ENCODE results near the gene CTAGE8. TPM values are rescaled to one million over a fixed set of nuclear protein-coding genes. Genes with fewer than 3 reads are reported as not detected.
"Not testable (repeated sequence)": the region's sequence is repeated elsewhere in the genome, so short reads cannot be mapped to it uniquely, and the experiment has no call there.

The CTAGE8 gene, protein sequence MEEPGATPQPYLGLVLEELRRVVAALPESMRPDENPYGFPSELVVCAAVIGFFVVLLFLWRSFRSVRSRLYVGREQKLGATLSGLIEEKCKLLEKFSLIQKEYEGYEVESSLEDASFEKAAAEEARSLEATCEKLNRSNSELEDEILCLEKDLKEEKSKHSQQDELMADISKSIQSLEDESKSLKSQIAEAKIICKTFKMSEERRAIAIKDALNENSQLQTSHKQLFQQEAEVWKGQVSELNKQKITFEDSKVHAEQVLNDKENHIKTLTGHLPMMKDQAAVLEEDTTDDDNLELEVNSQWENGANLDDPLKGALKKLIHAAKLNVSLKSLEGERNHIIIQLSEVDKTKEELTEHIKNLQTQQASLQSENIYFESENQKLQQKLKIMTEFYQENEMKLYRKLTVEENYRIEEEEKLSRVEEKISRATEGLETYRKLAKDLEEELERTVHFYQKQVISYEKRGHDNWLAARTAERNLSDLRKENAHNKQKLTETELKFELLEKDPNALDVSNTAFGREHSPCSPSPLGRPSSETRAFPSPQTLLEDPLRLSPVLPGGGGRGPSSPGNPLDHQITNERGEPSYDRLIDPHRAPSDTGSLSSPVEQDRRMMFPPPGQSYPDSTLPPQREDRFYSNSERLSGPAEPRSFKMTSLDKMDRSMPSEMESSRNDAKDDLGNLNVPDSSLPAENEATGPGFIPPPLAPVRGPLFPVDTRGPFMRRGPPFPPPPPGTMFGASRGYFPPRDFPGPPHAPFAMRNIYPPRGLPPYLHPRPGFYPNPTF
- total RNA-seq (2012; rRNA removed) = 0.22 and 1.0 TPM in 2 replicates

DNA sequence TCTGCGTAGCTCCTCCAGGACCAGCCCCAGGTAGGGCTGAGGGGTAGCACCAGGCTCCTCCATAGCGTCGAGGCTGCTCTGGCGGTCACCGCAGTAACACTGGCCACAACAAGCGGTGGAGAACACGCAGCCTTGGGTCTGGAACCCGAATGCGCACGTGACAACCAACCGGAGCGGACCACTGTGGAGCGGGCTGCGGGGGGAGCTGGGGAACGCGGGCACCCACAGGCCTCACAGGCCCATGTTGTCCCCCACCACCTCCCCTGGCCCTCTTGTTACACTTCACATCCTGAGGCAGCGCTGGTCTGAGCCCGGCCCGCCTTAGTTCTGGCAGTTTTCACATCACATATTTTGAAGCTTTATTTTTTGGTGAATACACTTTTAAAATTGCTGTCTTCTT is at the start of gene CTAGE8:
Gene CTAGE8, minus strand, starts transcription at position 101 of the 400 bp plus-strand sequence. Its CDS starts 38 bp downstream, at position 63.
- not testable (repeated sequence) for H3K4me3 ChIP-seq (ENCODE audit: low read length); H3K36me3 ChIP-seq (ENCODE audit: insufficient read depth, low read length); H3K27me3 ChIP-seq (ENCODE audit: control insufficient read depth, insufficient read depth, low read length); H3K4me2 ChIP-seq (ENCODE audit: low read length); H3K9me3 ChIP-seq (replicated peaks; ENCODE audit: low read length); H3K9ac ChIP-seq (ENCODE audit: low read depth, low read length); H3K4me1 ChIP-seq (ENCODE audit: control insufficient read depth, insufficient read depth, low read length)

DNA sequence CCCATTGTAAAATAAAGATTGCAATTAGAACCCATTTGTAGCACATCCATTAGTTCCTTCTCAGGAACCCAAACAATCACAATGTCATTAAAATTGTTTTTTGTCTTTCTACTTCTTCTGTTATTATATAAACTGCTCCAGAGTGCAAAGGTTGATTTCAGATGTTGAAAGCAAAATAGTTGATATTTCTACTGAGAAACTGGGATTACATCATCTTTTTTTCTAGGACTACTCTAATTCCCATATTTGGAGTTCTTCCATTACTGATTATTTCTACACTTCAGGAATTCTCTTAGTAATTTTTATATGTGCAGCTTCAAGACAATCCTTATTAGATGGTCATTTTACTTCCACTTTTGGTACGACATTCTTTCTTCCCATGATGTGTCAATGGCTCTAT is 48.4 kb upstream of the CTAGE8 start:
- H3K9me3 ChIP-seq (replicated peaks; ENCODE audit: low read length); H3K27me3 ChIP-seq (ENCODE audit: control insufficient read depth, insufficient read depth, low read length); H3K4me3 ChIP-seq (ENCODE audit: low read length); H3K4me2 ChIP-seq (ENCODE audit: low read length); H3K4me1 ChIP-seq (ENCODE audit: control insufficient read depth, insufficient read depth, low read length); H3K9ac ChIP-seq (ENCODE audit: low read depth, low read length); H3K36me3 ChIP-seq (ENCODE audit: insufficient read depth, low read length): not testable (repeated sequence)

DNA sequence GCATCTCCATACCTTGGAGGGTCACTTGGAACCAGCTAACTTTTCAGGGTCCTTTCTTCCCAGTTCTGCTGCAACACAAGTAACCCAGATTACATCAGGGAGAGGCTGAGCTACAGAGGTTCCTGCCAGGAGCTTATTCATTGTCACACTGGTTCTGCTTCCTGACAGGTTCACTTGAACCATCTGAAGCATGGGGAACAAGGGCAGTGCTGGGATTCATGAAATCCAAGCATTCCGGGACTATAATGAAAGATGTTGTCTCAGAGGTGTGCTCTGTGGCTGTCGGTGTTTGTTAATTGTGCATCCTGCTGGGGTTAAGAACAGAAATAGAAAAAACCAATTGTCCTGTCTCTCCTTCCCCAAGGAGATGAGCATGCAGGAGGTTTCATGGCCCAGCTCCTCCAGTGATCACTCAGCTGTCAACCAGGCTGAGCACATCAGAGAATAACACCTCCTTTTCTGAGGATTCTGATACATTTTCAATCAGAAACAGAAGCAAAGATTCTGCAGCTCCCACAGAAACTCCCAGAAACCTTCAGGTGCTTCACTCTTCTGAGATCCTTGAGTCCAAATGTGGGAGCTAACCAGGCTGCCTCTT is 42.9 kb upstream of the CTAGE8 start, which contains the start of gene OR2A1:
Gene OR2A1, plus strand, starts transcription at position 548 of the 598 bp plus-strand sequence. CDS start 5,706 bp downstream, outside the sequence.
- H3K27me3 ChIP-seq (ENCODE audit: control insufficient read depth, insufficient read depth, low read length); H3K9ac ChIP-seq (ENCODE audit: low read depth, low read length); H3K36me3 ChIP-seq (ENCODE audit: insufficient read depth, low read length); H3K4me2 ChIP-seq (ENCODE audit: low read length); H3K4me1 ChIP-seq (ENCODE audit: control insufficient read depth, insufficient read depth, low read length); H3K4me3 ChIP-seq (ENCODE audit: low read length); H3K9me3 ChIP-seq (replicated peaks; ENCODE audit: low read length): not testable (repeated sequence)

DNA sequence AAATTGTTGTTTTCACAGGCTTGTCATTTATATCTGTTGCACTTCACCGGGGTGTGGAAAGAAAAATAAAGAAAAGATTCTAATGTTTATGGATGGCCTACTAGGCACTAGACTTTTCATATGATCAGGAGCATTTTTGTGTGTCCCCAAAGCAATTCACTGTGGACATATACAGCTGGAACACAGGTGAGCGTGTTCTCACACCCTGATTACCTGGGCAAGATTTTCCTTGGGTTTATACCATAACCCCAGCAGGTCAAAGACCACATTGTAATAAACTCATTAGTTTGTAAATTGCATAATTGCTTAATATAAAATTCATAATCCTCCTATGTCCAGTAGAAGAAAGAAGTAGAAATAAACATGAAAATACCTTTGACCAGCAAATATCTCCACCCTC is 42.1 kb upstream of the CTAGE8 start:
- H3K27me3 ChIP-seq (ENCODE audit: control insufficient read depth, insufficient read depth, low read length); H3K36me3 ChIP-seq (ENCODE audit: insufficient read depth, low read length); H3K4me1 ChIP-seq (ENCODE audit: control insufficient read depth, insufficient read depth, low read length); H3K4me3 ChIP-seq (ENCODE audit: low read length); H3K4me2 ChIP-seq (ENCODE audit: low read length); H3K9ac ChIP-seq (ENCODE audit: low read depth, low read length); H3K9me3 ChIP-seq (replicated peaks; ENCODE audit: low read length): not testable (repeated sequence)

DNA sequence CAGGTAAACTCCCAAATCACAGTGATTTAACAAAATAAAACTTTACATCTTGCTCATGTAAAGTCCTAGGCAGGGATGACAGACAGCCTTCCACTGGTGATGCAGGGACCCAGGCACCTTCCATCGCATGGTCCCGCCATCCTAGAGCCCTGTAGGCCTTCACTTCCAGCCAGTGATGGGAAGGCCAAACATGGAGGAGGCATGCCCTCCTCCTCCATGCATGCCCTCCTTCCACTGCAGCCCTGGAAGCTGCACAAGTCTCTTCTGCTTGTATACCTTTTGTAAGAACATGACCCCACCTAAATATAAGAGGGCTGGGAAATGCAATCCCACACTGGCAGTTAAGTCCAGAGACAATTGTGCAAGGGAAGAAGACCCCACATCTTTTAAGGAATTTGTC is 40.6 kb upstream of the CTAGE8 start:
- H3K4me1 ChIP-seq (ENCODE audit: control insufficient read depth, insufficient read depth, low read length); H3K9me3 ChIP-seq (replicated peaks; ENCODE audit: low read length); H3K4me3 ChIP-seq (ENCODE audit: low read length); H3K9ac ChIP-seq (ENCODE audit: low read depth, low read length); H3K36me3 ChIP-seq (ENCODE audit: insufficient read depth, low read length); H3K4me2 ChIP-seq (ENCODE audit: low read length); H3K27me3 ChIP-seq (ENCODE audit: control insufficient read depth, insufficient read depth, low read length): not testable (repeated sequence)

DNA sequence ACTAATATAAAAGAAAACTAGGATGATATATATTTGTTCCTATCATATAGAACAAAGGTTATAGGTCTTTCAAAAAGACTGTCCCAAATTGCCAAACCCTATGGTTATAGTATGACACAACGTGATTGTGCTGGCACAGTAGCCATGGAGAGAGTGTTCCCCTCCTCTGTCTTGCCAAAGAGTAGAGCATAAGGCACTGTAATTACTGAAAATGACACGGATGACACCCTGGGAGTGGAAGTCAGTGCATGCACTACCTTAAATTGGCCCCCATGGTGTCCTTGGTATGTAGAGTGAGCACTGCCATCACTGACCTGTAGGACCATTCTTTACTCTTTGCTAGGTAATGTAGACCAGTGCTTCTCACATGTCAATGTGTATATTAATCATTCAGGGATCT is 36.1 kb upstream of the CTAGE8 start:
- H3K9ac ChIP-seq (ENCODE audit: low read depth, low read length); H3K27me3 ChIP-seq (ENCODE audit: control insufficient read depth, insufficient read depth, low read length); H3K4me3 ChIP-seq (ENCODE audit: low read length); H3K4me2 ChIP-seq (ENCODE audit: low read length); H3K9me3 ChIP-seq (replicated peaks; ENCODE audit: low read length); H3K36me3 ChIP-seq (ENCODE audit: insufficient read depth, low read length); H3K4me1 ChIP-seq (ENCODE audit: control insufficient read depth, insufficient read depth, low read length): not testable (repeated sequence)

DNA sequence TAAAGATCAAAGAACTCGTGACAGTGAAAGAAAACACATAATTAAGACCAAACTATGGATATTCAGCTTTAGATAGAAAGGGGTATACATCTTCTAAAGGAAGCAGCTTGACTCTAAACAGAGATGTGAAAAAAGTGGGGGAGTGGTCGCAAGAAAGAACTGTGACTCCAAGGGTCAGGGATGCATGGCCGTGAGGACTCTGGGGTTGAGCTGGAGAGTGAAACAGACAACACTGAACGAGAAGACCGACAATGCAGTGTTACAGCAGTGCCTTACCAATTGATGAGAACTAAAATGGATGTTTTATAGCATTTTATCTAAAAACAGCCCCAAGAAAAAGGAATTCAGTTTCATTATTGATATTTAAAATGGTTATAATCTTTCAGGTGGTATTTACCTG is 34.5 kb upstream of the CTAGE8 start:
- not testable (repeated sequence) for H3K4me2 ChIP-seq (ENCODE audit: low read length); H3K9me3 ChIP-seq (replicated peaks; ENCODE audit: low read length); H3K4me3 ChIP-seq (ENCODE audit: low read length); H3K27me3 ChIP-seq (ENCODE audit: control insufficient read depth, insufficient read depth, low read length); H3K4me1 ChIP-seq (ENCODE audit: control insufficient read depth, insufficient read depth, low read length); H3K36me3 ChIP-seq (ENCODE audit: insufficient read depth, low read length); H3K9ac ChIP-seq (ENCODE audit: low read depth, low read length)

DNA sequence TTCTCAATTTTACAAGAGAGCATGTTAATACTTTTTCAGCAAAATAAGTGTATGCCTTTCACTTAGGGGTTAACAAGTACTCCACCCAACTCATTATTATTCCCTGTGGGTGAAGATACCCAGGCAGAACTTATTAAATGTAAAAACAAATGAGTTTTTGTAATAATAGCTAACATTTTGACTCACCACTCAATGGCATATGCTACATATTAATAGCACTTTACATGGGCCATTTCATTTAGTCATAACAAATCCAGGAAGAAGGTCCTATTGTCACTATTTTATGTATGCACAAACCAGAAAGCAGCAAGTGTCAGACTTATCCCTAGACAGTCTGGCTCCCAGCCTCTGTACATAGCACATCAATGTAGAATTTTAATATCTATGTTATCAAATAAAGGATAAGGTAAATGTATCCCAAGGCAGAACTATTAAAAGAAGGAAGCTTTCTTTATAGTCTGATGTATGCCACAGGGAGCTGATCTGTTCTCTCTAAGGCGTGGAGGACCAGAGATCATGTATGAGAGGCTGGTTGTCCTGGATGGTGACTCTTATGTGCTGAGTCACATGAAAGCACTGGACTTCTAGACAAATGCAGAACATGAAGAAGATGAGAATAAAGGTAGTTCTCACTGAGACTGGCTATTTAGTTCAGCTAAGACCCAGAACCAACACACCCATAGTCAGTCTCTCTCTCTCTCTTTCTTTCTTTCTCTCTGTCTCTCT is 33.7 kb upstream of the CTAGE8 start:
- H3K9me3 ChIP-seq (replicated peaks; ENCODE audit: low read length); H3K27me3 ChIP-seq (ENCODE audit: control insufficient read depth, insufficient read depth, low read length); H3K9ac ChIP-seq (ENCODE audit: low read depth, low read length); H3K4me2 ChIP-seq (ENCODE audit: low read length); H3K36me3 ChIP-seq (ENCODE audit: insufficient read depth, low read length); H3K4me1 ChIP-seq (ENCODE audit: control insufficient read depth, insufficient read depth, low read length); H3K4me3 ChIP-seq (ENCODE audit: low read length): not testable (repeated sequence)

DNA sequence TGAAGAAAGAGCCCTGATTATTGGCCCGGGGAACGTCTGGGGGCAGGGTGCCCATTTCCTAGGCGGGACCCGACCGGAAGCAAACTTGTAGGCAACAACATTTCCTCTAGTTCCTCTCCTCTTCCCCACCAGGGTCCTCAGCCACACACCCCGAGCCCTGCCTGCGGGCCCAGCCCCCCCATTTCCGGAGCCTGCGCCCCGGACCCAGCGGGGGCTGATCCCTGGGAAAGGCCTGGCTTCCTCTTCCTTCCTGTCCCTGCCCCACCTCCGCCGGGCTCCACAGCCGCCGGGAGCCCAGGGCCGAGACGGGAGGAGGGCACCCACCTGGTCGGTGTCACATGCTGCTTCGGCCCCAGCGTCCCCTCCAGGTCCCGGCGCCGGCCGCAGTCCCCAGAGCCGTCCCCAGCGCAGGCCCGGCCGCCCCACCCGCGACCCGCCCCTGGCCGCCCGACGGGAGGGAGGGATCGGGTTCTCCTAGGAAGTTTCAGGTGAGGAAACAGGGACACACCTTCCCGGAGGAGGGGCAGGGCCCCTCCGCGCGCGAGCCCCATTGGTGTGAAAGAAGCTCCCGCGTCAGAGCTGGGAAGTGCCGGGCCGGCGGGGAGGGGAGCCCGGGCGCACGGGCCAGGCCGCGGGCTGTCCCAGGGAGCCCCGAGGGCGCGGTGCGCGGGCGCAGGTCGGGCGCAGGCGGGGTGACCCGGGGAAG is 24.9 kb upstream of the CTAGE8 start:
- H3K36me3 ChIP-seq (ENCODE audit: insufficient read depth, low read length) = not testable (repeated sequence)

DNA sequence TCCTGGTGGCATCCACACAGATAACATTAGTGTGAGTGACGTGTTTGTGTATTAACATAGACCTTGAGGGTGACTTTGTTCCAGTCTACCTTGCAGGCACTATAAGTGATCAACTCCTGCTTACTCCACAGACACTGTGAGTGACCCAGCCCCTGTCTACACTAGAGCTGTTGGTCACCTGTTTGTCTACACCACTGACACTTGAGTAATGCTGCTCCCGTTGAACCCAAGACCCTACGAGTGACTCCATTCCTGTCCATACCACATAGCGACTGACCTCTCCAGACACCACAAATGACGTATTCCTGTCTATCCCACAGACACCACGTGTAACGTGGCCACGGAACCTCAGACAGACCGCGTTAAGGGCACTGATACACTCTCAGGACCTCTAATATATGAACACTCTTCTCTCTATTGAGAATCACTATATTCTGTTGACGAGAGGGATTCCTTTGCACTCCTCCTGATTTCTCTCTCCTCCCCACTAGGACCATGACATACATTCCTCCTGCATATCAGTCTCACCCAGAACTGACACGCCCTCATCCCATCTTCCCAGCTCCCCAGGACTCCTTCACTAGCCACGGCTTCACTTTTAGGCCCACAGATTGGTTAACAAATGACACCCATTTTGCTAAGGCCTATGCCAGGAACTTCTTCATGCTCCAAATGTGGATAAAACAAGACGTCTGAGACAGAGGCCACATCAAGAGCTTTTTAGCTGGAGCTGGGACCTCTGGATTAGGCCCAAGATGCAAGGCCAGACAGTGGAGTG is 23.5 kb upstream of the CTAGE8 start:
- not testable (repeated sequence) for H3K4me2 ChIP-seq (ENCODE audit: low read length); H3K9me3 ChIP-seq (replicated peaks; ENCODE audit: low read length); H3K4me3 ChIP-seq (ENCODE audit: low read length); H3K9ac ChIP-seq (ENCODE audit: low read depth, low read length); H3K4me1 ChIP-seq (ENCODE audit: control insufficient read depth, insufficient read depth, low read length); H3K36me3 ChIP-seq (ENCODE audit: insufficient read depth, low read length); H3K27me3 ChIP-seq (ENCODE audit: control insufficient read depth, insufficient read depth, low read length)

More for the DNA sequence above, 24.9 kb upstream of the CTAGE8 start:
- H3K4me1 ChIP-seq (ENCODE audit: control insufficient read depth, insufficient read depth, low read length); H3K4me3 ChIP-seq (ENCODE audit: low read length); H3K27me3 ChIP-seq (ENCODE audit: control insufficient read depth, insufficient read depth, low read length); H3K9me3 ChIP-seq (replicated peaks; ENCODE audit: low read length); H3K9ac ChIP-seq (ENCODE audit: low read depth, low read length); H3K4me2 ChIP-seq (ENCODE audit: low read length): not testable (repeated sequence)
